Muscle of arm (tissue), 12 donors: Measurements from ENCODE around the gene KIAA0930. TPM values are rescaled to one million over a fixed set of nuclear protein-coding genes. Genes with fewer than 3 reads are reported as not detected.
"Not testable (repeated sequence)": the region's sequence is repeated elsewhere in the genome, so short reads cannot be mapped to it uniquely, and the experiment has no call there.

Experiments
- DNase-seq: peaks from one replicate; pipeline ENCODE4 v3.0.0-alpha.2; 2013
- polyA plus RNA-seq, 12 donors: library from polyadenylated mRNA; unstranded; fragments of 120-200 nt; gene quantifications; one replicate each; pipeline ENCODE4 v1.2.1, GENCODE V29; 2013; ENCODE audit not compliant: insufficient read length in 12 of 12

The KIAA0930 gene
- polyA plus RNA-seq, 12 donors, result 10.9 to 42.3 (median 14.1) TPM; not detected in 1

GRCh38 chr22:45265535-45265934 is 24.8 kb upstream of the KIAA0930 start:
- no peak for DNase-seq

GRCh38 chr22:45263463-45264269 is 23.0 kb upstream of the KIAA0930 start:
- peak; percentile 69 for DNase-seq

- no peak for DNase-seq
Measured at GRCh38 chr22:45262931-45263462, 22.3 kb upstream of the KIAA0930 start.

GRCh38 chr22:45262195-45262930 is 21.7 kb upstream of the KIAA0930 start:
- no peak for DNase-seq

- DNase-seq, result no peak
Measured at GRCh38 chr22:45261407-45262088, 20.9 kb upstream of the KIAA0930 start.

- DNase-seq, result not testable (repeated sequence)
Measured at GRCh38 chr22:45260395-45260759, 19.7 kb upstream of the KIAA0930 start.

- no peak for DNase-seq
Measured at GRCh38 chr22:45259754-45260394, 19.2 kb upstream of the KIAA0930 start.

GRCh38 chr22:45257941-45258340 is 17.2 kb upstream of the KIAA0930 start:
- not testable (repeated sequence) for DNase-seq

GRCh38 chr22:45254789-45255278 is 14.1 kb upstream of the KIAA0930 start:
- no peak for DNase-seq

- DNase-seq, result no peak
Measured at GRCh38 chr22:45254388-45254787, 13.7 kb upstream of the KIAA0930 start.

- DNase-seq, result no peak
Measured at GRCh38 chr22:45253039-45253641, 12.4 kb upstream of the KIAA0930 start.

GRCh38 chr22:45251825-45252224 is 11.1 kb upstream of the KIAA0930 start:
- no peak for DNase-seq

- DNase-seq, result no peak
Measured at GRCh38 chr22:45248832-45249561, 8.3 kb upstream of the KIAA0930 start.

GRCh38 chr22:45246060-45246985 is 5.6 kb upstream of the KIAA0930 start:
- DNase-seq, result no peak

- DNase-seq, result no peak
Measured at GRCh38 chr22:45244916-45245315, 4.2 kb upstream of the KIAA0930 start.

GRCh38 chr22:45242778-45243191 is 2.1 kb upstream of the KIAA0930 start:
- no peak for DNase-seq

GRCh38 chr22:45240104-45240809 is 437 bp downstream of the KIAA0930 start:
- DNase-seq, result no peak

- no peak for DNase-seq
Measured at GRCh38 chr22:45239681-45240051, 1.0 kb downstream of the KIAA0930 start.
